Kidney epithelial cell (primary cell): ENCODE data around the gene ZFY. TPM values are rescaled to one million over a fixed set of nuclear protein-coding genes. Genes with fewer than 3 reads are reported as not detected.

Experiments
- DNase-seq: peaks from one replicate; pipeline ENCODE4 v3.0.0-alpha.2; 2010; ENCODE audit warnings: low read depth
- H3K27me3 ChIP-seq: 2 replicates; pipeline ENCODE4 v1.6.0; 2011; ENCODE audit warnings: low read length; ENCODE audit not compliant: control insufficient read depth, insufficient read depth
- H3K36me3 ChIP-seq: 2 replicates; pipeline ENCODE4 v1.5.1; 2011; ENCODE audit warnings: low read length; ENCODE audit not compliant: control insufficient read depth, insufficient read depth
- H3K4me3 ChIP-seq: 2 replicates; pipeline ENCODE4 v1.5.1; 2011; ENCODE audit warnings: low read depth, mild to moderate bottlenecking, control low read depth, low read length
- total RNA-seq: library from RNA; depleted of rRNA; stranded (reverse); fragments of >200 nt; gene quantifications from 2 replicates; pipeline ENCODE4 v1.2.3, GENCODE V29; 2015
- TF ChIP-seq, protein P1 (sequence below): IDR thresholded peaks from 2 replicates; pipeline ENCODE4 v1.5.1; 2011; ENCODE audit warnings: mild to moderate bottlenecking, moderate library complexity, low read length, control low read depth, inconsistent platforms; ENCODE audit not compliant: insufficient read depth, poor library complexity, severe bottlenecking

ZFY gene
- total RNA-seq, 1 donor from 2014 or later, result 9.3 TPM

DNA sequence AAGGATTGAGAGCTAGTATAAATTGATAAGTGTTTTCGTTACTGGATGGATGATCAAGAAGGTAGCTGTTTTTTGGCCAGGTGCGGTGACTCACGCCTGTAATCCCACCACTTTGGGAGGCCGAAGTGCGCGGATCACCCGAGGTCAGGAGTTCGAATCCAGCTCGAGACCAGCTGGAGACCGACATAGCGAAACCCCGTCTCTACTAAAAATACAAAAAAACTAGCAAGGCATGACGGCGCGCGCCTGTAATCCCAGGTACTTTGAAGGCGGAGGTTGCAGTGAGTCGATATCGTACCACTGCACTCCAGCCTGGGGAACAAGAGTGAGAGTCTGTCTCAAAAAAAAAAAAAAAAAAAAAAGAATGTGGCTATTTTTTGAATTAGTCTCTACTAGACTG, 2.0 kb downstream of the ZFY start:
- Histone ChIP-seq H3K27me3 (no peaks in the 10 kb centered on the region), H3K36me3 (no peaks in the 10 kb centered on the region), H3K4me3 (no peak overlapping the region)
- DNase-seq, result no peak
- TF ChIP-seq, protein P1, sequence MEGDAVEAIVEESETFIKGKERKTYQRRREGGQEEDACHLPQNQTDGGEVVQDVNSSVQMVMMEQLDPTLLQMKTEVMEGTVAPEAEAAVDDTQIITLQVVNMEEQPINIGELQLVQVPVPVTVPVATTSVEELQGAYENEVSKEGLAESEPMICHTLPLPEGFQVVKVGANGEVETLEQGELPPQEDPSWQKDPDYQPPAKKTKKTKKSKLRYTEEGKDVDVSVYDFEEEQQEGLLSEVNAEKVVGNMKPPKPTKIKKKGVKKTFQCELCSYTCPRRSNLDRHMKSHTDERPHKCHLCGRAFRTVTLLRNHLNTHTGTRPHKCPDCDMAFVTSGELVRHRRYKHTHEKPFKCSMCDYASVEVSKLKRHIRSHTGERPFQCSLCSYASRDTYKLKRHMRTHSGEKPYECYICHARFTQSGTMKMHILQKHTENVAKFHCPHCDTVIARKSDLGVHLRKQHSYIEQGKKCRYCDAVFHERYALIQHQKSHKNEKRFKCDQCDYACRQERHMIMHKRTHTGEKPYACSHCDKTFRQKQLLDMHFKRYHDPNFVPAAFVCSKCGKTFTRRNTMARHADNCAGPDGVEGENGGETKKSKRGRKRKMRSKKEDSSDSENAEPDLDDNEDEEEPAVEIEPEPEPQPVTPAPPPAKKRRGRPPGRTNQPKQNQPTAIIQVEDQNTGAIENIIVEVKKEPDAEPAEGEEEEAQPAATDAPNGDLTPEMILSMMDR, result no peak

DNA sequence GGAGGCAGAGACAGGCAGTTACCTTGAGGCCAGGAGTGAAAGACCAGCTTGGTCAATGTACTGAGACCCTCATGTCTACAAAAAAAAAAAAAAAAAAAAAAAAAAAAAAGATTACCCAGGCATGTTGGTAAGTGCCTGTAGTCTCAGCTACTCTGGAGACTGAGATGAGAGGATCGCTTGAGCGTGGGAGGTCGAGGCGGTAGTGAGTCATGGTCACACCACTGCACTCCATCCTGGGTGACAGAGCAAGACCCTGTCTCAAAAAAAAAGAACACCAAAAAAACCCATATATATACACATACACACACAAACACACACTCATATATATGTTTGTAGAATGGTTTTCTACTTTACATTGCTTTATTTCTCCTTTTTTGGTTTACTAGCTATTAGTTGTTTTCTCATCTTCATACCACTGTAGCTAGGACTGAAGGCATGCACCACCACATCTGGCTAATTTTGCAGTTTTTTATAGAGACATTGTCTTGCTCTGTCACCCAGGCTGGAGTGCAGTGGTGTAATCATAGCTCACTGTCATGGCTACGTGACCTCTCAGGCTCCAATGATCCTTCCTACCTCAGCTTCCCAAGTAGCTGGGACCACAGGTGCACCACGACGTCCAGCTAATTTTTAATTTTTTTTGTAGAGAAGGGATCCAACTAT, 14.5 kb downstream of the ZFY start:
- Histone ChIP-seq H3K27me3 (no peaks in the 10 kb centered on the region), H3K4me3 (no peak overlapping the region), H3K36me3 (no peaks in the 10 kb centered on the region)
- TF ChIP-seq, protein P1, result no peak
- DNase-seq, result no peak

DNA sequence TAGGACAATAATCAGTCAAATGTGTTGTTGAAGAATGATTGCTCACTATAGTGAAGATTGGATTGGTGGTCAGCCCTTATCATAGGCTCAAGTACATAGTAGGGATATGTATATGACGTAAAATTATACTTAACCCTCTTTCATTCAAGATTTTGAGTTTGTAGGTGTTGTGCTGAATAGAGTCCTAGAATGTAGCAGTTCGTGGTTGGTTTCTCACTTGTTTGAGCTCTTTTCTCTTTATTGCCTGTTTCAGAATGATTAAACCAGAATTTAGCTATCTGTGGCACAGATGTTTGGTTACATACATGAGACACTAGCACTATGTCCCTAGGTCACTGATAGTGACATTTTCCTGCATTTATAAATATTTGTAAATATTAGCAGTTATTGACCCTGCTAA, 15.5 kb downstream of the ZFY start:
- TF ChIP-seq, protein P1, result no peak
- Histone ChIP-seq H3K4me3 (no peak overlapping the region), H3K27me3 (no peaks in the 10 kb centered on the region), H3K36me3 (no peaks in the 10 kb centered on the region)
- no peak for DNase-seq

DNA sequence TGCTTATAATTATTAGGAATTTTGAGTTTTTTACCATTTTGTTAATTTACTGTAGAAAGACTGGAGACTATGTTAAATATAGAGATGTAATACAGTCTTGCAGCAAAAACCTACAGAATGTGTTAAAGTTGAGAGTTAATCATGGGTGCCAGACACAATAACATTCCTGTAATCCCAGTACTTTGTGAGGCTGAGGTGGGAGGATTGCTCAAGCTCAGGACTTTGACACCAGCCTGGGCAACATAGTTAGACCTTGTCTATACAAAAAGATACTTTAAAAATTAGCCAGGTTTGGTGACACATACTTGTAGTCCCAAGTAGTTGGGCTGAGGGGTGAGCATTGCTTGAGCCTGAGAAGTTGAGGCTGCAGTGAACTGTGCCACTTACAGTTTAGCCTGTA, 17.7 kb downstream of the ZFY start:
- Histone ChIP-seq H3K4me3 (no peak overlapping the region), H3K27me3 (no peaks in the 10 kb centered on the region), H3K36me3 (no peaks in the 10 kb centered on the region)
- TF ChIP-seq, protein P1, result no peak
- DNase-seq, result no peak

DNA sequence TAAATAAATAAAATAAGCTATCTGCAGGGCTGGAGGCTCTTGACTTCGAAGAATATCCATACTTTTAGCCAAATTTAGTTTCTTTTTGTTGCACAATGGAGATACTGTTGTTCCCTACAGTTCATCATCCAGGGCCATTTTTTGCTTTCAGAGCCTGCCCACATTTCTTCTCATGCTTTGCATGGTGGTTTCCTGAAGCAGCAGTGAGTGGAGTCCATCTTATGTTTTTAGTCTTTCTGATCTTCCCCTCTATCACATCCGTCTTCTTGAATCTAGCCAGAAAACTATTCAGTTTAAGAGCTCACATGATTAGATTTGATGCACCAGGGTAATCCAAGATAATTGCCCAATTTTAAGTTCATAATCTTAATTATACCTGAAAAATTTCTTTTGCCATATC, 19.6 kb downstream of the ZFY start:
- Histone ChIP-seq H3K36me3 (no peaks in the 10 kb centered on the region), H3K27me3 (no peaks in the 10 kb centered on the region), H3K4me3 (no peak overlapping the region)
- TF ChIP-seq, protein P1, result no peak
- no peak for DNase-seq

DNA sequence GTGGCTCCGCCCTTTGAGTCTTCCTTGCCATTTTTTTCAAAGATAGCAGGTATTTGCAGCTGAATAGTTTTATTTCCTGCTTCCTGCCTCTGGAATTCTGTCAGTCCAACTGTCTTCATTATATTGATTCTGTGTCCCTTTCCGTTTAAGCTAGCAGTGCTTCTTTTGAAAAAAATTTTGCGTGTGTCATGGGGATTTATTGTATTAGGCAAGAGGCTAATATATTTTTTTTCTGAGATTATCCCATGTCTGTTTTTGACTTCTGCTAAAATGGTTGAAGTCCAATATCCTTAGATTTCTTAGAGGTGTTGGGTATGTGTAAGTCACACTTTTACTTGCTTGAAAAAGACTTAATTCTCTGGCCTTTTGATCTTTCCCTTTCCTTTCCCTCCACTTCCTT, 20.4 kb downstream of the ZFY start:
- H3K4me3 ChIP-seq, result no peak overlapping the region
- no peaks in the 10 kb centered on the region for H3K27me3 ChIP-seq
- H3K36me3 ChIP-seq, result no peaks in the 10 kb centered on the region
- TF ChIP-seq, protein P1, result no peak
- no peak for DNase-seq
